Keratinocyte (primary cell): ENCODE results near the gene MAP3K14. TPM values are rescaled to one million over a fixed set of nuclear protein-coding genes. Genes with fewer than 3 reads are reported as not detected.

Experiments used
- DNase-seq: peaks from one replicate; pipeline ENCODE4 v3.0.0-alpha.2; 2011; ENCODE audit warnings: low read depth, missing footprints, low spot score
- FAIRE-seq: peaks from 2 replicates; lab custom pipeline; 2011; peaks lifted over from hg19 to GRCh38; lab: Jason Lieb, UNC
- H2AFZ ChIP-seq: 2 replicates; pipeline ENCODE4 v1.6.0; 2012; ENCODE audit warnings: low read length, control low read depth, inconsistent platforms; ENCODE audit not compliant: control insufficient read depth
- H3K27ac ChIP-seq: 2 replicates; pipeline ENCODE4 v1.5.1; 2011; ENCODE audit warnings: low read length; ENCODE audit not compliant: control insufficient read depth, insufficient read depth
- H3K27me3 ChIP-seq: 3 replicates; pipeline ENCODE4 v1.6.0; 2011; ENCODE audit warnings: low read length; ENCODE audit not compliant: control insufficient read depth, insufficient read depth; ENCODE audit errors: extremely low read depth
- H3K36me3 ChIP-seq, 2 experiments: 2 replicates in 1 of 2; 3 replicates in 1 of 2; pipeline ENCODE4 v1.5.1; 2011; ENCODE audit warnings: low read length in 2 of 2, mild to moderate bottlenecking in 1 of 2; ENCODE audit not compliant: control insufficient read depth in 2 of 2, insufficient read depth in 2 of 2; ENCODE audit errors: extremely low read depth in 1 of 2
- H3K4me1 ChIP-seq: 3 replicates; pipeline ENCODE4 v1.5.1; 2011; ENCODE audit warnings: low read length; ENCODE audit not compliant: control insufficient read depth, insufficient read depth; ENCODE audit errors: extremely low read depth
- H3K4me2 ChIP-seq: 3 replicates; pipeline ENCODE4 v1.6.0; 2011; ENCODE audit warnings: low read depth, low read length; ENCODE audit not compliant: control insufficient read depth, insufficient read depth; ENCODE audit errors: extremely low read depth
- H3K4me3 ChIP-seq, 3 experiments: fragments of 200-600 bp in 1 of 3; sonication (generic) in 1 of 3; 2 replicates in 2 of 3; 3 replicates in 1 of 3; pipeline ENCODE4 v1.5.1; 2011 to 2016; ENCODE audit warnings: low read length in 3 of 3, mild to moderate bottlenecking in 3 of 3, control low read depth in 2 of 3, inconsistent platforms in 1 of 3, low read depth in 1 of 3, mixed read lengths in 1 of 3, mixed run types in 1 of 3, moderate library complexity in 1 of 3; ENCODE audit not compliant: control insufficient read depth in 2 of 3, insufficient read depth in 2 of 3; ENCODE audit errors: extremely low read depth in 1 of 3
- H3K79me2 ChIP-seq: 2 replicates; pipeline ENCODE4 v1.6.0; 2012; ENCODE audit warnings: low read length; ENCODE audit not compliant: control insufficient read depth, insufficient read depth
- H3K9ac ChIP-seq: 3 replicates; pipeline ENCODE4 v1.6.0; 2011; ENCODE audit warnings: low read length; ENCODE audit not compliant: control insufficient read depth, insufficient read depth; ENCODE audit errors: extremely low read depth
- H3K9me1 ChIP-seq: 3 replicates; pipeline ENCODE4 v1.6.0; 2011; ENCODE audit warnings: low read length; ENCODE audit not compliant: control insufficient read depth, insufficient read depth; ENCODE audit errors: extremely low read depth
- H3K9me3 ChIP-seq: 2 replicates; pipeline ENCODE4 v1.5.1; 2012; ENCODE audit warnings: low read depth, low read length; ENCODE audit not compliant: control insufficient read depth
- H4K20me1 ChIP-seq: 3 replicates; pipeline ENCODE4 v1.6.0; 2011; ENCODE audit warnings: low read length; ENCODE audit not compliant: control insufficient read depth, insufficient read depth; ENCODE audit errors: extremely low read depth
- EZH2 ChIP-seq: IDR thresholded peaks from one replicate; pipeline ENCODE4 v1.6.1; 2012; ENCODE audit warnings: inconsistent platforms, mild to moderate bottlenecking, low read length, moderate library complexity
- dilution Hi-C: fragments of 300-500 bp; cut with MboI; formaldehyde crosslinking; loops from one replicate; pipeline ENCODE4 v1.7.0; 2020; ENCODE audit warnings: low sequenced_read_pairs; ENCODE audit not compliant: extremely low pct_ligation_motif_present
- polyA plus RNA-seq, 5 experiments: library from polyadenylated mRNA; depleted of rRNA in 3 of 5; stranded (reverse) in 3 of 5; stranded (forward) in 1 of 5; unstranded in 1 of 5; fragments of >200 nt; gene quantifications; 1 replicate in 1 of 5; 2 replicates in 3 of 5; 3 replicates in 1 of 5; pipeline versions ENCODE4 v1.2.1 to v1.2.3, GENCODE V29; 2011 to 2012; ENCODE audit warnings: missing spikeins in 2 of 5, low read depth in 1 of 5, low replicate concordance in 1 of 5
- TF ChIP-seq, protein P1 (sequence below), 3 experiments: IDR thresholded peaks in 1 of 3; conservative IDR thresholded peaks in 1 of 3; optimal IDR thresholded peaks in 1 of 3; 2 replicates in 2 of 3; 3 replicates in 1 of 3; pipeline versions ENCODE3 to v1.5.1; 2011; ENCODE audit warnings: low read length in 3 of 3, mild to moderate bottlenecking in 3 of 3, moderate library complexity in 2 of 3, control low read depth in 1 of 3, inconsistent platforms in 1 of 3; ENCODE audit not compliant: insufficient read depth in 2 of 3; ENCODE audit errors: extremely low read depth in 1 of 3

Gene MAP3K14
- polyA plus RNA-seq, 1 donor (not counting 4 experiments of a cell fraction or from before 2014, with no cell fraction given) = 6.5 TPM

DNA sequence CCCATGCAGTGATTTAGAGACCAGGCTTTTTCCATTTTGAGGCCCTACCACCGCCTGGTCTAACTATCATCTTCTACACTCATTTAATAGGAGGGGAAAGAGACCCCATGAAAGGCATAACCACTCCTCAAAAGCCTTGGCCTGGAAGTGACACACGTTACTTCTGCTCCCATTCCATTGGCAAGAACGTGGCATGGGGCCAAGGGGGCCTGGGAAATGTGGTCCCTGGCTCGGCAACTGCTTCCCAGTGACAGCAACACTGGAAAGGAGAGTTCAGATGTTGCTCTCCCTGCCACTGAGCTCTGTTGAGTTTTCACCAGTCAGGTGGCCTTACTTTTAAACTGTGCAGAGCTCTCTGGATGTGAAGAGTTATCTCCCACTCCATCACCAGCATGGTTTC, 45.2 kb upstream of the MAP3K14 start:
- Histone ChIP-seq H3K4me1 (no peaks in the 10 kb centered on the region), H3K9me3 (no peaks in the 10 kb centered on the region), H4K20me1 (no peaks in the 10 kb centered on the region), H3K27me3 (no peaks in the 10 kb centered on the region), H3K9ac (no peak overlapping the region), H3K9me1 (no peaks in the 10 kb centered on the region), H3K36me3 (no peaks in the 10 kb centered on the region), H3K4me3 (no peak overlapping the region), H2AFZ (no peak overlapping the region), H3K27ac (no peak overlapping the region), H3K4me2 (no peak overlapping the region), H3K79me2 (no peaks in the 10 kb centered on the region)
- DNase-seq (no peak), FAIRE-seq (no peak)
- dilution Hi-C loops = no loop called here
- TF ChIP-seq EZH2 = no peak
- TF ChIP-seq, protein P1, sequence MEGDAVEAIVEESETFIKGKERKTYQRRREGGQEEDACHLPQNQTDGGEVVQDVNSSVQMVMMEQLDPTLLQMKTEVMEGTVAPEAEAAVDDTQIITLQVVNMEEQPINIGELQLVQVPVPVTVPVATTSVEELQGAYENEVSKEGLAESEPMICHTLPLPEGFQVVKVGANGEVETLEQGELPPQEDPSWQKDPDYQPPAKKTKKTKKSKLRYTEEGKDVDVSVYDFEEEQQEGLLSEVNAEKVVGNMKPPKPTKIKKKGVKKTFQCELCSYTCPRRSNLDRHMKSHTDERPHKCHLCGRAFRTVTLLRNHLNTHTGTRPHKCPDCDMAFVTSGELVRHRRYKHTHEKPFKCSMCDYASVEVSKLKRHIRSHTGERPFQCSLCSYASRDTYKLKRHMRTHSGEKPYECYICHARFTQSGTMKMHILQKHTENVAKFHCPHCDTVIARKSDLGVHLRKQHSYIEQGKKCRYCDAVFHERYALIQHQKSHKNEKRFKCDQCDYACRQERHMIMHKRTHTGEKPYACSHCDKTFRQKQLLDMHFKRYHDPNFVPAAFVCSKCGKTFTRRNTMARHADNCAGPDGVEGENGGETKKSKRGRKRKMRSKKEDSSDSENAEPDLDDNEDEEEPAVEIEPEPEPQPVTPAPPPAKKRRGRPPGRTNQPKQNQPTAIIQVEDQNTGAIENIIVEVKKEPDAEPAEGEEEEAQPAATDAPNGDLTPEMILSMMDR (optimal IDR thresholded peaks at IDR 0.05 in 1 of 3, IDR thresholded peaks at IDR 0.05 in 1 of 3, conservative IDR thresholded peaks at IDR 0.05 in 1 of 3; ENCODE audit: extremely low read depth in 1 of 3, insufficient read depth in 2 of 3, low read length in 3 of 3) = no peak

DNA sequence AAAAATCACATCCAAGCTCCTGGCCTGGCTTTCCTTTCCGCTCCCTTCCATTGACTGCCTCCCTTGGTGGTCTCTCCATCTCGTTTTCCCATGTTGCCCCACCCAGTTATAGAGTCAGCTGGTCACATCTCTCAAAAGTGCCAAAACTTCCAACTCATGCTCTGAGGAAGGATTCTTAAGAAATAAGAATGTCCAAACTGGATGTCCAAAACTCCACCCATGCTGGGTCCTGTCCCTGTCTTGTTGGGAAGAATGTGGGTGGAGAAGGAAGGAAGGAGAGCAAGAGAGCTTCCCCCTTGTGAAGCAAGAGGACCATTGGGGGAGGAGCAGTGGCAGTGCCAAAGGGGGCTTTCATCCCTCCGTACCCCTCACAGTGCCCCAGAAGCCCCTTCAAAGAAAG, 44.6 kb upstream of the MAP3K14 start:
- no peak overlapping the region for H3K9ac ChIP-seq
- DNase-seq (no peak), FAIRE-seq (no peak)
- TF ChIP-seq, protein P1 (optimal IDR thresholded peaks at IDR 0.05 in 1 of 3, IDR thresholded peaks at IDR 0.05 in 1 of 3, conservative IDR thresholded peaks at IDR 0.05 in 1 of 3; ENCODE audit: extremely low read depth in 1 of 3, insufficient read depth in 2 of 3, low read length in 3 of 3) = no peak
- H3K27ac ChIP-seq = no peak overlapping the region
- H2AFZ ChIP-seq = no peak overlapping the region
- H3K9me3 ChIP-seq = no peaks in the 10 kb centered on the region
- no peak overlapping the region for H3K4me2 ChIP-seq
- no peaks in the 10 kb centered on the region for H3K36me3 ChIP-seq
- no peaks in the 10 kb centered on the region for H3K27me3 ChIP-seq
- H3K79me2 ChIP-seq = no peaks in the 10 kb centered on the region
- no peak overlapping the region for H3K4me3 ChIP-seq
- H3K4me1 ChIP-seq = no peaks in the 10 kb centered on the region
- H4K20me1 ChIP-seq = no peaks in the 10 kb centered on the region
- dilution Hi-C loops = no loop called here
- no peaks in the 10 kb centered on the region for H3K9me1 ChIP-seq
